Kidney (tissue), 14 donors: Measurements from ENCODE around the gene MED26. TPM values are rescaled to one million over a fixed set of nuclear protein-coding genes. Genes with fewer than 3 reads are reported as not detected.

Source experiments
- DNase-seq, 5 donors: peaks; one replicate each; pipeline ENCODE4 v3.0.0-alpha.2; 2013 to 2020
- FAIRE-seq: peaks from 2 replicates; lab custom pipeline; 2012; peaks lifted over from hg19 to GRCh38; lab: Jason Lieb, UNC
- H3K27ac ChIP-seq, 2 donors: one replicate each; pipeline ENCODE4 v1.7.0; 2013; ENCODE audit warnings: low read depth in 2 of 2, low read length in 2 of 2, inconsistent platforms in 1 of 2
- H3K27me3 ChIP-seq: one replicate; pipeline ENCODE4 v1.7.1; 2013; ENCODE audit warnings: low read length, inconsistent platforms; ENCODE audit not compliant: control insufficient read depth, insufficient read depth
- H3K36me3 ChIP-seq, 3 donors: one replicate each; pipeline versions ENCODE4 v1.7.0 to v1.7.1; 2013; ENCODE audit warnings: low read length in 3 of 3, control low read depth in 1 of 3, inconsistent platforms in 1 of 3; ENCODE audit not compliant: insufficient read depth in 3 of 3, control insufficient read depth in 2 of 3
- H3K4me1 ChIP-seq, 3 donors: one replicate each; pipeline versions ENCODE4 v1.7.0 to v1.7.1; 2013; ENCODE audit warnings: low read length in 3 of 3, inconsistent platforms in 1 of 3, low read depth in 1 of 3; ENCODE audit not compliant: control insufficient read depth in 2 of 3, insufficient read depth in 2 of 3
- H3K4me3 ChIP-seq, 3 donors: one replicate each; pipeline versions ENCODE4 v1.7.0 to v1.8.1; 2013; ENCODE audit warnings: low read length in 3 of 3, control low read depth in 1 of 3, inconsistent platforms in 1 of 3
- H3K9ac ChIP-seq, 3 donors: one replicate each; pipeline versions ENCODE4 v1.7.0 to v1.7.1; 2013; ENCODE audit warnings: low read length in 3 of 3, control low read depth in 1 of 3, inconsistent platforms in 1 of 3
- H3K9me3 ChIP-seq, 3 donors: one replicate each; pipeline versions ENCODE4 v1.7.0 to v1.7.1; 2013; ENCODE audit warnings: low read length in 3 of 3, control low read depth in 1 of 3, inconsistent platforms in 1 of 3; ENCODE audit not compliant: control insufficient read depth in 2 of 3, insufficient read depth in 1 of 3
- intact Hi-C: fragments of 100-400 bp; cut with DNase I; formaldehyde crosslinking; loops from one replicate; pipeline ENCODE4 v1.11.1; 2022
- polyA plus RNA-seq: library from polyadenylated mRNA; stranded (reverse); fragments of 350-450 nt; fragmentation: Illumina TruSeq; extraction: RNeasy Lipid Tissue Mini Kit (QIAGEN cat#74804); gene quantifications from one replicate; pipeline ENCODE4 v1.2.3, GENCODE V29; 2014; ENCODE audit warnings: low read depth, low replicate concordance; ENCODE audit not compliant: insufficient read depth
- total RNA-seq: library from RNA; stranded (reverse); fragmentation: NEBNext Ultra II Directional; extraction: Animal tissue kit (Norgen Biotek cat#: 25700); gene quantifications from one replicate; pipeline ENCODE4 v1.2.1, GENCODE V29; 2021
- TF ChIP-seq, protein P1 (sequence below): IDR thresholded peaks from 3 replicates; pipeline ENCODE4 v1.5.1; 2012; ENCODE audit warnings: mild to moderate bottlenecking, moderate library complexity, borderline replicate concordance; ENCODE audit not compliant: insufficient read depth; ENCODE audit errors: extremely low read depth
- donor health status: control.
- donor health status: control.
- donor health status: control.
- donor health status: control.
- donor health status: control.
- donor health status: DM: yes; HTN: yes; CAD: no.
- donor health status: Normal renal cell carcinoma (clear cell type).

MED26 gene
- total and polyA plus RNA-seq, 2 donors from 2014 or later, result 3.6 to 11.8 TPM

DNA sequence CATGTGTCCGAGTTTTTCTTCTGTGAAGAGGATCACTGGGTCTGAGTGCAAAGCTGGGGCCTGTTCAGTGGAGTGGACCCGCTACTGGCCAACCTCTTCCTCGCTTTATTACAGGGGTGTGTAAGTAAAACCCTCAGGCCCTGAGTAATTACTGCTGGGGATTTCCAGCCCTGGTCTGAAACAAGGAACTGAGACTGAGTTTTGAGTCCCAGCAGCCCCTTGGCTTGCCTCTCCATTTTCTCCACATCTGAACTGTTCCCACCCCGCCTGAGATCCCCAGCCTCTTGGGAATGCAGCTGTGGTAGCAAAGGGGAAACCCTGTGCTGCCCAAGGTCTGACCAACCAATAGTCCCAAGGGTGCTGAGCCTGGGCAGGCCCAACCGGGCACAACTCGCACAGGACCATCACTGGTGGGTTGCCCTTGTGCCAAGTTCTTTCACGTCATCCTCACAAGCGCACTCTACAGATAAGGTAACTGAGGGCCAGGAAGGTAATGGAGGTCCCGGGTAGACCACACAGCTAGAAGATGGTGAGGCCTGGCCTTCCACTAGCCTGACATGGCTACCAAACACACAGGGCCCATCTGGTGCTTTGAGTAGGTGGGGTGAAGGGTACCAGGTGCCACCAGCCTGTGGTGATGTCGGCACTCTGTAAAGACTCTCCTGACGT is 42.1 kb downstream of the MED26 start:
- Histone ChIP-seq H3K9me3 (no peaks in the 10 kb centered on the region), H3K4me1 (peaks cover 0 to 76% (median 24%) of the 10 kb centered on the region in 3 donors), H3K36me3 (no peaks in the 10 kb centered on the region), H3K4me3 (no peak overlapping the region), H3K27me3 (no peaks in the 10 kb centered on the region), H3K27ac (peak overlapping the region; percentile 48 to 71), H3K9ac (no peak overlapping the region)
- TF ChIP-seq, protein P1, sequence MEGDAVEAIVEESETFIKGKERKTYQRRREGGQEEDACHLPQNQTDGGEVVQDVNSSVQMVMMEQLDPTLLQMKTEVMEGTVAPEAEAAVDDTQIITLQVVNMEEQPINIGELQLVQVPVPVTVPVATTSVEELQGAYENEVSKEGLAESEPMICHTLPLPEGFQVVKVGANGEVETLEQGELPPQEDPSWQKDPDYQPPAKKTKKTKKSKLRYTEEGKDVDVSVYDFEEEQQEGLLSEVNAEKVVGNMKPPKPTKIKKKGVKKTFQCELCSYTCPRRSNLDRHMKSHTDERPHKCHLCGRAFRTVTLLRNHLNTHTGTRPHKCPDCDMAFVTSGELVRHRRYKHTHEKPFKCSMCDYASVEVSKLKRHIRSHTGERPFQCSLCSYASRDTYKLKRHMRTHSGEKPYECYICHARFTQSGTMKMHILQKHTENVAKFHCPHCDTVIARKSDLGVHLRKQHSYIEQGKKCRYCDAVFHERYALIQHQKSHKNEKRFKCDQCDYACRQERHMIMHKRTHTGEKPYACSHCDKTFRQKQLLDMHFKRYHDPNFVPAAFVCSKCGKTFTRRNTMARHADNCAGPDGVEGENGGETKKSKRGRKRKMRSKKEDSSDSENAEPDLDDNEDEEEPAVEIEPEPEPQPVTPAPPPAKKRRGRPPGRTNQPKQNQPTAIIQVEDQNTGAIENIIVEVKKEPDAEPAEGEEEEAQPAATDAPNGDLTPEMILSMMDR, result no peak
- no peak for FAIRE-seq
- intact Hi-C loops, result no loop called here
- DNase-seq, result no peak

DNA sequence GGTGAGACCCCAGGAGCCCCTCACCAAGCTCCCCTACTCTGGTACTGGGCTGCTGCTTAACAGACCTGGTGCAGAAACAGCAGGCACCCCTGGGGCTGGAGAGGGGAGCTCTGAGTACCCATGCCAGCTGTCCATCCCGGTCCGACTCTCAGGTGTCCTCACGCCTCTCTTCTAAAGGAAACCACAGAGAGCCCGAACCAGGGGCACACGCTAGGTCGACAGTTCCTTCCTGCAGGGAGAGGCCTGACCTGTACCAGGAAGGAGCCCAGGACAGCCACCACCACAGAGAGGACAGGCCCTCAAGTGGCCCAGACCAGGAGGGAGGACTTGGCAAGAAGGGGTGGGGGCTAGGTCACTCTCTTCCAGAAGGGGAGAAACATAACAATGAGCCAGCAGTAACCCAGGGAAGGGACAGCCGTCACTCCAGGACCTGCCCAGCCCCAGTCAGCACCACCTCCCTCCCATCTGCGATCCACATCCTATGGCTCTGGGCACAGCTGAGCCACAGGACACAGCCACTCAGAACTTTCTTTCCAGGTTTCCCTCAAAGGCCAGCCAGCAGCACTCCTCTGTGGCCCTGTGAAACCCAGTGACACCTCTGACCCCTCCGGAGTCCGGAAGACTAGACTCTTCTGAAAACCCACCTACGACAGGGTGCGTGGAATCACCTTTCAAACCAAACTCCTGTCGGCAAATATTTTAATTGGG is 42.8 kb downstream of the MED26 start:
- Histone ChIP-seq H3K9me3 (no peaks in the 10 kb centered on the region), H3K4me1 (peaks cover 0 to 75% (median 23%) of the 10 kb centered on the region in 3 donors), H3K27me3 (no peaks in the 10 kb centered on the region), H3K27ac (peak overlapping the region; percentile 71), H3K36me3 (peaks cover 0 to 3% (median 0%) of the 10 kb centered on the region in 3 donors), H3K9ac (no peak overlapping the region), H3K4me3 (no peak overlapping the region)
- FAIRE-seq (no peak), DNase-seq (no peak)
- intact Hi-C loops, result no loop called here
- TF ChIP-seq, protein P1, result no peak

DNA sequence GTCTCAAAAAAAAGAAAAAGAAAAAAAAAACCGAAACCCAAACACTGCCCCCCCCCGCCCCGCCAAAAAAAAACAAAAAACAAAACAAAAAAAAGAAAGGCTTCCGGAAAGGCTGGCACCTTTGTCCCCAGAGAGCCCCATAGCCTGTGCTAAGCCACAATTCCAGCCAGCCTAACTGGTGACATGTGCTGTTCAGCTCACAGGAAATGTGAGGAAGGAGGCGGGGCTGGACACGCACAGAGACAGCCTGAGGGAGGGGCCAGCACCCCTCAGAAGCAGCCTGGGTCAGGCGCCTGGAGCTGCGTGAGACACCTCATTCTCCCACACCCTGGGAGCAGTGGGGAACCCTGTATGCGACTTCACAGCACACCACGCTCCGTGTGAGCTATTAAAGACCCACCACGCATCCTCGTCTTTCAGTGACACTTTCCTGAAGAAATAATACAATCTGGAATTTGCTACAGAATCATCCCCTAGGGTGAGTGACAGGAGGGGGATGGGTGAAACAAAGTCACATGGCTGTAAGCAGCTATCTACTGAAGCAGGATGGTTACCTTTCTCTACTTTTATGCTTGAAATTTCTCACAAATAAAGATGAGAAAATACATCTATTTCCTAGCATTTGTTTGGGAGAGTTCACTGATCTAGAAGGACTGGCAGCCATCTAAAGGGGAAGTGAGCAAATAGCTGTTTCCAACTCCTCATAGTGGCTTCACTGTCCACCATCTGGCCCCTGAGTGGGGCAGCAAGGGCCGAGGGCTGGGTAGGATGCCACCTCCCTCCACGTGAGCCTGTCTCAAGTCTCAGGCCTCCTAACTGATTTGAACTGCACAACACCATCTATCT is 43.5 kb downstream of the MED26 start:
- H3K4me3 ChIP-seq, result peak overlapping the region in 1 of 3 donors; percentile 26
- H3K27me3 ChIP-seq, result no peaks in the 10 kb centered on the region
- FAIRE-seq (no peak), DNase-seq (peak; percentile 70 to 95 (median 80))
- intact Hi-C loops, result no loop called here
- peak overlapping the region; percentile 37 to 71 for H3K27ac ChIP-seq
- H3K36me3 ChIP-seq, result peaks cover 0 to 3% (median 0%) of the 10 kb centered on the region in 3 donors
- peak overlapping the region in 1 of 3 donors; percentile 13 for H3K9ac ChIP-seq
- TF ChIP-seq, protein P1, result no peak
- H3K9me3 ChIP-seq, result no peaks in the 10 kb centered on the region
- H3K4me1 ChIP-seq, result peaks cover 0 to 69% (median 15%) of the 10 kb centered on the region in 3 donors
